OCI-M1 (cell line): Measurements from ENCODE around the gene CTNNBIP1.

Experiments used
- DNase-seq: peaks from one replicate; lab custom pipeline; 2025; lab: John Stamatoyannopoulos, UW

CTNNBIP1 gene

DNA sequence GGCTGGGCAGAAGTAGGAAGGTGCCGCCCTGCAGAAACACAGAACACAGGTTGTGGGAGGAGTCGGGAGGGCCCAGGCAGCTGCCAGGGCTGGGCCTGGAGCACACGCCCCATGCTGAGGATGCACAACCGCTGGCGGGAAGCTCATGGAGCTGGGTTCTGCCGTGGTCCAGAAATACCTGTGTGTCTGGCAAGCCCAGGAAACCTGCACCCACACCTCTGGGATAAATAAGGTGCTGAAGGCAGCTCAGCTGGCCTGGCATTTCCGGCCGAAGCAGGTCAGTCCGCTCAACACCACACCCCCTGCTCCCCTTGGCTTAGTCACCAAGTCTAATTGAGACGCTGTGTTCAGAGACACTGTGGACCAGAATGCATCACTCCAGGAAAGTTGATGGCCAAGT, 32.1 kb downstream of the CTNNBIP1 start:
- DNase-seq, result no peak

DNA sequence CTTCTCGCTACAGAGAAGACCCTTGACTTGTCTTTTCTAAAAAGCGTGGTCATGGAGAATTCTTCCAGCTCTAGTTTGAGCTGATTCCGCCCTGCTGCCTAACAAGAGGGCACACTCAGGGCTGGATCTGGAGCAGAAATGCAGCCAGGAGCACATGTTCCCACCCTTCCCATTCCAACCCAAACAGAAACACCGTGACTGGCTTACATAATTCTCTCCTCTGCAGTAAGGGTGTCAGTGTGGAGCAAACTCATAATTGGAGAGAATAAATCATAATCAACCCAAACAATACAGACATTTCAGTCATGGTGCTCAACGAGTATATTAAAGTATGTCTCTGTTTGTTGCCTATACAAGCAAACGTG, 34.5 kb downstream of the CTNNBIP1 start:
- DNase-seq, result no peak

DNA sequence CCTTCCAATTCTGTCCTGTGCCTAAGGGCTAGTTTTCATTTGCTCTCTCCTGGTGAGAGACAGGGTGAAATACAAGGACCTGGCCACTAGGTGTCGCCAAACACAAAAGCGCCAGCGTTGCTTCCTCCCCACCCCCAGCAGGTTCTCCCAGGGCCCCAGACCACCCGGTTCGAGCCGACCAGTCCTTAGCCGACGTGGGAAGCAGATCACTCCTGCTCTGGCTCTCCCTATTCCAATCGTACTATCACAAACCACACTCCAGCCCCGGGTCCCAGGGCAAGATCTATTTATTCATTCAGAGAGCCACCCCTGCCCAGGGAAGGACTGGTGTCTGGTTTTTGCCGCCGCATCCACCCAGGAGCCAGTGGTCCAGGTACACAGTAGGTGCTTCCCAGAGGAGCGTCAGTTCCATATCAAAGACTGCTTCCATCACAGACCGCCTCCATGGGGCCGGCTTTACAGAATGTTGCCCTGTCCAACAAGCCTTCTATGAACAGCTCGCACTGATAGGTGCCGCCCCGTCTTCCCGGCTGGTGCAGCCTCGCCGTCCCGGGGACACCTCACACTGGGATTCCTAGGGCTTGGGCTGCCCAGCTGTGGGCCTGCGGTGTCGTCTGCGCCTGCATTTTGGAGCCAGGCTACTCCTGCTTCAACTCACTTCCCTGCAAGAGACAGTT, 35.0 kb downstream of the CTNNBIP1 start:
- DNase-seq, result peak; percentile 85

- DNase-seq, result no peak
These were observed 35.7 kb downstream of the CTNNBIP1 start for GRCh38 chr1:9874412-9874811.

GRCh38 chr1:9873992-9874391, 36.1 kb downstream of the CTNNBIP1 start:
- DNase-seq, result no peak

DNA sequence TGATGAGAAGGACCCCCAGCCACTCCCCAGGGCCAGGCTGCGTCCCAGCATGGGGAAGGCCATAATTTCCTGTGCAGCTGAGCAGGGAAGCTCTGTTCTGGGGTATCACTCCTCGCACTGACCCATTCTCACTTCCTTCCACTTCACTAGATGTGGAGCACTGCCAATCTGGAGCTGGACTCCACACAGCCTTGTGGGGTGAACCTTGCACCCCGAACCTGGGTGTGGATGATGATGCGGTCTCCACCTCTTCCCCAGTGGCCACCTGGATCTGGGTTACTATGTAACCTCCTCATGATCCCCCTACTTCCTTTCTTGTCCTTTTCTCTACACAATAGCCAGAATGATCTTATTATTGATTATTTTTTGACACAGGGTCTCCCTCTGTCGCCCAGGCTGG, 36.7 kb downstream of the CTNNBIP1 start:
- no peak for DNase-seq

DNA sequence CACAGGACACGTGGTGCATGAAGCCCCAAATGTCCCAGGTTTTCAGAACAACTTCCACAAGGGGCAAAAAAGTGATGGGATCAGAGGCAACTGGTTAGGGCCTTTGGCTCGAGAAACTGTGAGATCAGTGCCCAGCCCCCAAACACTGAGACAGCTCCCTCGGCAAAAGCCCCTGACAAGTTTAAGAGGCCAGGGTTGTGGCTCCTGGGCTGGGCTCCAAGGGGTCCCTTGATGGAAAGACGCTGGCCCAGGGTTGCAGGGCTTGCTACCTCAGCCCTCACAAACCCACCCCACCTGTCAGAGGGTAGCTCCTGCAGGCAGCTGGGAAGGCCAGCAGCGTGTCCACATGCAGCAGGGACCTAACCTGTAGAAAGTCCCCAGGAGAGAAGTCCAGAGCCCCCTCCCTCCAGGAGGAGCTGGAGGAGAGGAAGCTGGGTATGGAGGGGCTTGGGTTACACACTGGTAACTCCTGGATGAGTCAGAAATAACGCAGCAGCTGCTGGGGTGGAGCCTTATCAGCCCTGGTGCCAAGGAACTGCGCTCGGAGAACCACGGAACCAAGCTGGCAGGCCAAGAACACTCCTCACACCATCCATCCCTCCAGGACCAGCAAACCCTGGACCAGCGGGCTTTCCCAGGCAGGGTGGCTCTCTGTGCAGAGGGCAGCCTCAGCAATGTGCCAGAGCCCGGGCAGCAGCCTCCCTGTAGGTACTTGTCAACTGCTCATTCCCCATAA, 37.5 kb downstream of the CTNNBIP1 start:
- no peak for DNase-seq

DNA sequence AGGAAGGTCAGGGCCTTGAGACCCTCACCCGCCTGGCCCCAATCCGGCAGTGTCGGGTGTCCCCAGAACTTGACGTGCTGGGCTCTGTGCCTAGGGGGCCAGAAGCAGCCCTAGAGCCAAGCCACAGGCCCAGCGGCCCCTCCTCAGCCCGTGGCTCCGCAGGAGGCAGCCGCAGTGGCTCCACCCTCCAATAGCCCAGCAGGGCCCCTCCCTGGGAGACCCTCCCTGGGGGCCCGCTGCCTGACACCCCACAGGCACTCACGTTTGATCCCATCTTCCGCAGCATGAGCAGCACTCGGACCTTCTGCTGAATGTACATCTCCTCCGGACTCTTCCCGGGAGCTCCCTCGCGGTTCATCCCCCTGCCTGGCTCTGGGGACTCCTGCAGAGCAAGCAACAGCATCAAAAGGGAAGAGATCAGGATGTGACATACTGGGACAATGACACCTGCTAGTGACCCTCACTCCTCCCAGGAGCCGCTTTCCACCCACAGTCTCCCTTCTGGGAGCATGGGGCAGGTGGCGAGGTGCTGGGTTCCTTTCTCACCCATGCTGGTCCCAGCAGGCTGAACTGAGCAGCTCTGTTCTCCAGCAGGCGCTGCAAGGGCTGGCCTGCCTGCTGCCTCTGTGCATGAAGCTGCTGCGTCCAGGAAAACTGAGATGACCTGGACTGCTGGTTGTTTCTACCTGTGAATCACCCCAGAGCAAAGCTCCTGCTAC, 38.2 kb downstream of the CTNNBIP1 start:
- no peak for DNase-seq

DNA sequence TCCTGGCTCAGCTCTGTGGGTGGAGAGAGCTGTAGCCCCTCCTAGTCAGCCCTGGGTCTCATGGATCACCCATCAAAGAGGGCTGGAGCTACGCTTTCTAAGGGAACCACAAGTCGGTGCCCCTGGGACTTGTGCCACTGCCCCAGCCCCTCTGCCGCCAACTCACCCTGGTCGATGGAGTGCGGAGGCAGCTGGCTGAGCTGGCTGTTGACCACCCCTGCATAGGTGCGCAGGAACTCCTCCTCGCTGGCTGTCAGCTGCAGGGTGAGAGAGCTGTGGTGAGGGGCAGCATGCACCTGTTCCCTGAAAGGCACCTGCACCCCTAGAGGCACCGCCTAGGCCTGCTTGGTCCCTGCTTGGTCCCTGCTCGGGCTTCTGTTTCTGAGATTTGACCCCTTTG, 39.0 kb downstream of the CTNNBIP1 start:
- no peak for DNase-seq

GRCh38 chr1:9870572-9870971, 39.5 kb downstream of the CTNNBIP1 start:
- DNase-seq, result no peak

GRCh38 chr1:9869831-9870251, 40.2 kb downstream of the CTNNBIP1 start:
- DNase-seq, result no peak

DNA sequence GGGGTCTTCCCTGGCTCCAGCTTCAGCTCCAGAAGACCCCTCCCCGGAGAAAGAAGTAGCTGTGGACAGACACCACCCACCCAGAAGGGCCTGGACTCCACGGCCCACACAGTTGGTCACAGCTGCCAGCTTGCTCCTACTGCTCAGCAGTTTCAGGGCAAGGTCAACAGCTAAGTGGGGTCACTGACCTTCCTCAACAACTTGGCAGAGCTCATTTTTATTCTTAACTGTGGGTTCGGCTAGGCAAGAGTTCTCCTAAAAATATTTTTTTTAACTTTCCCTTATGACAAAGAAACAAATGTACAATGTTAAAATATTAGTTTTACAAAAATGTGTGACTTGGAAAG, 41.9 kb downstream of the CTNNBIP1 start:
- no peak for DNase-seq

- peak; percentile 85 for DNase-seq
These were observed 42.4 kb downstream of the CTNNBIP1 start for GRCh38 chr1:9867408-9868243.

GRCh38 chr1:9866836-9867235, 43.2 kb downstream of the CTNNBIP1 start:
- DNase-seq, result no peak

- no peak for DNase-seq
These were observed 44.3 kb downstream of the CTNNBIP1 start for GRCh38 chr1:9865724-9866123.

- no peak for DNase-seq
These were observed 46.7 kb downstream of the CTNNBIP1 start for GRCh38 chr1:9863371-9863770.

DNA sequence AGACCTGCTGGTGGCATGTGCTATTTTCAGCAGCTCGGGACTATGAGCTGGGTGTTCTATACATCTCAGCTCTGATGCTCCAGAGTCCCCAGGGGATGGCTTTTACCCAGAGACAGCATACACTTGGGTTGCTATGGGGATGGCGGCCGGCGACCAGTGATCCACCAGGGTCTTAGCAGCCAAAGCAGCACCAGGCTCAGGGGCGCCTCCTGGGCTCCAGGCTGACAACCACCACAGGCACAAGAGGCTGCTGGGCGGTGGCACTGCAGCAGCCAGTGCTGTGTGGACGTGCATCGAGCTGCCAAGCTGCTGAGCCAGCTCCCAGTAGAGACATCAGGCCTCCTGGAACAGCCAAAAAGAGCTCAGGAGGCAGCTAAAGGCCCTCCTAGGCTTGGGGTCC, 48.7 kb downstream of the CTNNBIP1 start:
- no peak for DNase-seq

DNA sequence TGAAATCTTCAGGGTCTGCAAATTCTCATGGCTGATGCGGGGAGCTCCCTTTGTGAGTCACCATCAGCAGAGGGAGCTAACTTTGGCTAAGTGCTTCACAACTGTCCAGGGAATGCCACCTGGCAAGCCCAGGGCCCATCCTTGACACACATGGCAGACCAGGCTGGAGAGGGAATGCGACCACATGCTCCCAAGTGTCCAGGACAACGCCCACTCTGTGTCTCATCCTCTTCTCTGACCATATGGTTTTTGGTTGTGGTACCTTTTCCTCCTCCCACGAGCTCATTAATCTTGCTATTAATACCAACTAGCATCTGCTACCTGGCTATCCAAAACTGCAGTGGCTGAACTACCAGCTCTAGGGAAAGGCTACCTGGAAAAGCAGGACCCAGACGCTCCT, 49.2 kb downstream of the CTNNBIP1 start:
- no peak for DNase-seq

DNA sequence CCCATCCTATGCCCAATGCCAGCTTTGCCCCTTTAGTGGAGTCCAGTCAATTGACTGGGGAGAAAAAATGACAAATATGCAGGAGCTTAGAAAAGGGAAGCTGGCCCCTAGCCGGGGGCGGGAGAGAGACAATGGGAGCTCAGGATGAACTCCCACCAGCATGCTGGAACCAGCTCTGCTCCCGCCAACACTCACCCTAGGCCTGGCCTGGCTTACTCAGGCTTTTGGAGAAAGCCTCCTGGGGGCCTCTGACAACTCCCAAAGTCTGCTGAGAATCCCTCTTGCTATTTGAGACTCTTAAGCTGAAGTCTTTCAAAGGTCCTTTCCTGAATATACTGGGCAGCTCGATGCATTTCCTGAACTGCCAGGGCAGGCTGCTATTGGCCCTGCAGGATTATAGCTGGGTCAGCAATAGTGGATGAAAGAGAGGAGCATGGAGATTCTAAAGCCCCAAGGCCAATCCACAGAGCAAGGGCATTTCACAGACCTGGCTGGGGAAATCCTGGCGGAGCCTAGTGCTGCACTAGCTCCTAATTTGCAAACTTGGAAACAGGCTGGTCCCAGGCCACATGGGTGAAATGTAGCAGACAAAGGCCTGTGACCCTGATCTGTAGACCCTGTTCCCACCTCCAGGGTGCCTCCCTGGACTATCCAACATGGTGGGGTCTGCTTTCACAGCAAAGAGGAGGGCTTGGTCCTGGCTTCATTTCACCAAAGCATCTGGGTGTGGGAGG, 50.6 kb downstream of the CTNNBIP1 start:
- DNase-seq, result no peak

- DNase-seq, result no peak
These were observed 51.6 kb downstream of the CTNNBIP1 start for GRCh38 chr1:9858293-9859035.

DNA sequence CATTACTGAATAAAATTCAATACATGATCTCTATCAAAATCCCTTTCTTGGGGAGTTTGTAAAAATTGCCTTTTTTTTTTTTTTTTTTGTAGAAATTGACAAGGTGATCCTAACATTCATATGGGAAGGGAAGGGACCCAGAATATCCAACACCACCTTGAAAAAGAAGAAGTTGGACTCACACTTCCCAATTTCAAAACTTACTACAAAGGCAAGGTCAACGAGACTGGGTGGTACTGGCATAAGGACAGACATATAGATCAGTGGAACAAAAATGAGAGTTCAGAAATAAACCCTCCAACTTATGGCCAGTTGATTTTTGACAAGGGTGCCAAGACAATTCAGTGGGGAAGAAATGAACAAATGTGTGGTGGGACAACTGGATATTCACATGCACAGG, 54.9 kb downstream of the CTNNBIP1 start:
- DNase-seq, result no peak
